Astrocyte (in vitro differentiated cells and primary cell): Measurements from ENCODE around the gene ENHO. TPM values are rescaled to one million over a fixed set of nuclear protein-coding genes. Genes with fewer than 3 reads are reported as not detected.
A peak's percentile ranks its signal among the peaks of the same experiment; 100 is the strongest.

Experiments used
- DNase-seq: peaks from one replicate; pipeline ENCODE4 v3.0.0-alpha.2; 2010; ENCODE audit warnings: low read depth
- FAIRE-seq: peaks from 2 replicates; lab custom pipeline; 2011; peaks lifted over from hg19 to GRCh38; lab: Jason Lieb, UNC
- H2AFZ ChIP-seq: 2 replicates; pipeline ENCODE4 v1.6.0; 2012; ENCODE audit warnings: low read depth, low read length, inconsistent platforms
- H3K27ac ChIP-seq: 2 replicates; pipeline ENCODE4 v1.5.1; 2011; ENCODE audit warnings: low read depth, low read length, inconsistent platforms
- H3K27me3 ChIP-seq: 2 replicates; pipeline ENCODE4 v1.6.0; 2011; ENCODE audit warnings: low read length, inconsistent platforms; ENCODE audit not compliant: insufficient read depth
- H3K36me3 ChIP-seq: 2 replicates; pipeline ENCODE4 v1.5.1; 2011; ENCODE audit warnings: low read length, inconsistent platforms; ENCODE audit not compliant: insufficient read depth
- H3K4me1 ChIP-seq: 2 replicates; pipeline ENCODE4 v1.5.1; 2011; ENCODE audit warnings: low read length, inconsistent platforms; ENCODE audit not compliant: insufficient read depth
- H3K4me2 ChIP-seq: 2 replicates; pipeline ENCODE4 v1.6.0; 2012; ENCODE audit warnings: low read length, inconsistent platforms
- H3K4me3 ChIP-seq: 2 replicates; pipeline ENCODE4 v1.5.1; 2011; ENCODE audit warnings: low read depth, mild to moderate bottlenecking, low read length, inconsistent platforms; ENCODE audit not compliant: insufficient read depth
- H3K79me2 ChIP-seq: 2 replicates; pipeline ENCODE4 v1.6.0; 2012; ENCODE audit warnings: mild to moderate bottlenecking, low read length, inconsistent platforms; ENCODE audit not compliant: insufficient read depth
- H3K9ac ChIP-seq: 2 replicates; pipeline ENCODE4 v1.6.0; 2012; ENCODE audit warnings: mild to moderate bottlenecking, low read length, inconsistent platforms
- H3K9me3 ChIP-seq: 2 replicates; pipeline ENCODE4 v1.5.1; 2012; ENCODE audit warnings: low read depth, mild to moderate bottlenecking, low read length, inconsistent platforms; ENCODE audit not compliant: insufficient read depth
- H4K20me1 ChIP-seq: 2 replicates; pipeline ENCODE4 v1.6.0; 2012; ENCODE audit warnings: low read length, inconsistent platforms; ENCODE audit not compliant: insufficient read depth
- H3K27ac Mint-ChIP-seq: one replicate; pipeline ENCODE4 v1.8.0; 2021; ENCODE audit warnings: mild to moderate bottlenecking, mixed read lengths; ENCODE audit not compliant: unreplicated experiment
- H3K27me3 Mint-ChIP-seq: one replicate; pipeline ENCODE4 v1.8.0; 2021; ENCODE audit warnings: low read depth, mixed read lengths; ENCODE audit not compliant: unreplicated experiment
- H3K36me3 Mint-ChIP-seq: one replicate; pipeline ENCODE4 v1.8.0; 2021; ENCODE audit warnings: low read depth, mixed read lengths; ENCODE audit not compliant: unreplicated experiment
- H3K4me1 Mint-ChIP-seq: one replicate; pipeline ENCODE4 v1.8.0; 2021; ENCODE audit warnings: low read depth, mixed read lengths; ENCODE audit not compliant: unreplicated experiment
- H3K4me3 Mint-ChIP-seq: one replicate; pipeline ENCODE4 v1.8.0; 2021; ENCODE audit warnings: mild to moderate bottlenecking, moderate library complexity, mixed read lengths; ENCODE audit not compliant: unreplicated experiment
- H3K9me3 Mint-ChIP-seq: one replicate; pipeline ENCODE4 v1.8.0; 2021; ENCODE audit warnings: mild to moderate bottlenecking, mixed read lengths; ENCODE audit not compliant: unreplicated experiment
- EZH2 ChIP-seq: IDR thresholded peaks from 2 replicates; pipeline ENCODE4 v1.6.1; 2012; ENCODE audit warnings: mild to moderate bottlenecking, low read length, inconsistent platforms; ENCODE audit not compliant: insufficient read depth
- total RNA-seq: library from RNA; stranded (reverse); gene quantifications from 2 replicates; pipeline ENCODE4 v1.2.1, GENCODE V29; 2021
- TF ChIP-seq, protein P1 (sequence below): IDR thresholded peaks from 2 replicates; pipeline ENCODE4 v1.5.1; 2011; ENCODE audit warnings: low read depth, mild to moderate bottlenecking, inconsistent platforms, low read length, moderate library complexity; ENCODE audit not compliant: insufficient read depth

ENHO gene
- total RNA-seq, 1 donor from 2014 or later: 1.1 TPM

GRCh38 chr9:34546834-34547827 lies 24.3 kb upstream of the ENHO start:
- peak; percentile 57 for DNase-seq
- H3K27ac ChIP-seq: no peak overlapping the region

GRCh38 chr9:34546102-34546833 lies 23.5 kb upstream of the ENHO start:
- no peak overlapping the region for H3K27ac ChIP-seq
- FAIRE-seq (no peak), DNase-seq (no peak)
- no peak overlapping the region for H3K4me3 Mint-ChIP-seq
- no peak overlapping the region for H3K27ac Mint-ChIP-seq
- TF ChIP-seq, protein P1, sequence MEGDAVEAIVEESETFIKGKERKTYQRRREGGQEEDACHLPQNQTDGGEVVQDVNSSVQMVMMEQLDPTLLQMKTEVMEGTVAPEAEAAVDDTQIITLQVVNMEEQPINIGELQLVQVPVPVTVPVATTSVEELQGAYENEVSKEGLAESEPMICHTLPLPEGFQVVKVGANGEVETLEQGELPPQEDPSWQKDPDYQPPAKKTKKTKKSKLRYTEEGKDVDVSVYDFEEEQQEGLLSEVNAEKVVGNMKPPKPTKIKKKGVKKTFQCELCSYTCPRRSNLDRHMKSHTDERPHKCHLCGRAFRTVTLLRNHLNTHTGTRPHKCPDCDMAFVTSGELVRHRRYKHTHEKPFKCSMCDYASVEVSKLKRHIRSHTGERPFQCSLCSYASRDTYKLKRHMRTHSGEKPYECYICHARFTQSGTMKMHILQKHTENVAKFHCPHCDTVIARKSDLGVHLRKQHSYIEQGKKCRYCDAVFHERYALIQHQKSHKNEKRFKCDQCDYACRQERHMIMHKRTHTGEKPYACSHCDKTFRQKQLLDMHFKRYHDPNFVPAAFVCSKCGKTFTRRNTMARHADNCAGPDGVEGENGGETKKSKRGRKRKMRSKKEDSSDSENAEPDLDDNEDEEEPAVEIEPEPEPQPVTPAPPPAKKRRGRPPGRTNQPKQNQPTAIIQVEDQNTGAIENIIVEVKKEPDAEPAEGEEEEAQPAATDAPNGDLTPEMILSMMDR: no peak
- no peak for TF ChIP-seq EZH2
- peaks cover 3% of the 10 kb centered on the region for H3K36me3 Mint-ChIP-seq
- H3K4me1 ChIP-seq: no peaks in the 10 kb centered on the region
- H3K27me3 Mint-ChIP-seq: peaks cover 45% of the 10 kb centered on the region
- no peaks in the 10 kb centered on the region for H3K79me2 ChIP-seq
- H3K27me3 ChIP-seq: peaks cover 17% of the 10 kb centered on the region
- peaks cover 5% of the 10 kb centered on the region for H4K20me1 ChIP-seq
- no peaks in the 10 kb centered on the region for H3K9me3 Mint-ChIP-seq
- no peak overlapping the region for H2AFZ ChIP-seq
- H3K4me1 Mint-ChIP-seq: peaks cover under 1% of the 10 kb centered on the region
- no peaks in the 10 kb centered on the region for H3K9me3 ChIP-seq
- no peaks in the 10 kb centered on the region for H3K36me3 ChIP-seq
- no peak overlapping the region for H3K4me3 ChIP-seq
- no peak overlapping the region for H3K9ac ChIP-seq
- H3K4me2 ChIP-seq: no peak overlapping the region

More at GRCh38 chr9:34546834-34547827, 24.3 kb upstream of the ENHO start:
- peaks cover 5% of the 10 kb centered on the region for H4K20me1 ChIP-seq
- H3K4me1 ChIP-seq: no peaks in the 10 kb centered on the region
- no peak overlapping the region for H3K4me2 ChIP-seq
- Mint-ChIP-seq H3K9me3 (no peaks in the 10 kb centered on the region), H3K4me1 (no peaks in the 10 kb centered on the region), H3K36me3 (peaks cover 3% of the 10 kb centered on the region), H3K27ac (no peak overlapping the region), H3K4me3 (no peak overlapping the region), H3K27me3 (peaks cover 46% of the 10 kb centered on the region)
- H3K4me3 ChIP-seq: no peak overlapping the region
- peaks cover 17% of the 10 kb centered on the region for H3K27me3 ChIP-seq
- TF ChIP-seq, protein P1: peak; percentile 64
- TF ChIP-seq EZH2: no peak
- H3K36me3 ChIP-seq: no peaks in the 10 kb centered on the region
- H3K9me3 ChIP-seq: no peaks in the 10 kb centered on the region
- H2AFZ ChIP-seq: no peak overlapping the region
- peak; percentile 43 for FAIRE-seq
- no peaks in the 10 kb centered on the region for H3K79me2 ChIP-seq
- H3K9ac ChIP-seq: no peak overlapping the region
